GM21825 (cell line): ENCODE measurements around the gene ELP6.
"Not testable (repeated sequence)": the region's sequence is repeated elsewhere in the genome, so short reads cannot be mapped to it uniquely, and the experiment has no call there.

Source experiments
- ATAC-seq: cut with Tn5 transposase; IDR thresholded peaks from one replicate; pipeline ENCODE4 v1.9.1; 2021; ENCODE audit warnings: mild to moderate bottlenecking, moderate library complexity; ENCODE audit not compliant: unreplicated experiment

Gene ELP6

GRCh38 chr3:47468315-47468714 lies 45.2 kb downstream of the ELP6 start:
- not testable (repeated sequence) for ATAC-seq

- ATAC-seq: no peak
These were observed 48.9 kb downstream of the ELP6 start for GRCh38 chr3:47464588-47464987.

- not testable (repeated sequence) for ATAC-seq
These were observed 53.9 kb downstream of the ELP6 start for GRCh38 chr3:47459534-47460085.

- no peak for ATAC-seq
These were observed 56.5 kb downstream of the ELP6 start for GRCh38 chr3:47456984-47457383.

GRCh38 chr3:47455806-47456452 lies 57.6 kb downstream of the ELP6 start:
- no peak for ATAC-seq

- ATAC-seq: no peak
These were observed 60.9 kb downstream of the ELP6 start for GRCh38 chr3:47452453-47453215.
